ENCODE measurements around the gene TCF4. TPM values are rescaled to one million over a fixed set of nuclear protein-coding genes. Genes with fewer than 3 reads are reported as not detected.

The TCF4 gene
- total and polyA plus RNA-seq, 9 donors, result 50.9 to 167 (median 116) TPM

DNA sequence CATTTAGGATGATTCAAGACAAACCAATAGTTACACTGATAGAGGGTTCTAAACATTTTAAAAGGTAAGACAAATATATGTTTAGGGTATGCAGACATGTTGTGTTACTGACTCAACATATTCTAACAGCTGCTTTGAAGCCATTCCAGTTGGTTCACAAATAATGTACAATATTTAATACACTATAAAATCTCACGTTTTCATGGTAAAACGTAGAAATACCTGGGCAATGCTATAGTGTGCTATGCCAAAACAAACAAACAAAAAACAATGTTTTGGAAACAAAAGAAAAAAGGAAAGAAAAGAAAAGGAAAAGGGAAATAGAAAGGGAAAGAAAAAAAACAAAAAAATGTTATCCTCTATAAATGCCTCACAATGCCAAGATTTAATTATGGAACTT is 277.1 kb downstream of the TCF4 start:
- WGBS (ENCODE audit: insufficient coverage), result no CpG with 5 or more reads among the region's 2 CpGs
- H3K27me3 ChIP-seq (ENCODE audit: control insufficient read depth, insufficient read depth, low read length), result no peaks in the 10 kb centered on the region
- H3K36me3 ChIP-seq (ENCODE audit: control insufficient read depth, insufficient read depth, low read length), result peaks cover 2% of the 10 kb centered on the region
- no peak for DNase-seq
- H3K27ac ChIP-seq (ENCODE audit: low read length), result no peak overlapping the region
- peaks cover 11% of the 10 kb centered on the region for H3K4me1 ChIP-seq (ENCODE audit: control insufficient read depth, insufficient read depth, low read length)
- H3K9me3 ChIP-seq (replicated peaks; ENCODE audit: control insufficient read depth, low read depth, low read length), result no peaks in the 10 kb centered on the region
- H3K4me3 ChIP-seq (ENCODE audit: low read length), result no peak overlapping the region

DNA sequence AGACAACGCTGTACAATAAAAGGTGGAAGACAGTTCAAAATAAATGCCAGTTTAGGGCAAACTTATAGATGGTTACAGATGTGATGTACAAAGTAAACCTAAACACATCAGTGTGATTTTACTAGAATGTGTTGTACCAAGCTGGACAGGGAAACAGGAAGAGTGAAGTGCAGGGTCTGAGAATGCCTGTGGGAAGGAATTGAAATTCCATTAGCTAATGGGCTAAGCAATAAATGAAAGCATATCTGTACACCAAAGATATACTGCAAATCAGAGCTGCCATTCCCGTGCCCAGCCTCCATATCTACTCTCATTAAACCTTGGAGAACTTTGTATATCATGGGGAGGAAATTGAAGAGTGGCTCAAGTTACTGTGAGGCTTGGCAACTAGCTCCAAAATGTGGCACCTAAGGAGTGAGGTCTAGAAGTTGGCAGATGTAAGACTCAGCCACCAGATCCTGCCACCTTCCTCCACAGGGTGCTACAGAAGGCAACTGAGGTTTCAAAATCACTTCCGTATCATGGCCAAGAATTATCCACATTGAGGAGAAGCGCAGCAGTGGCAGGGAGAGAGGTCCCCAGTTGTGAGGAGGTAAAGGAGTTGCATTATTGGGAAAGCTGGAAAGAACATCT is 277.8 kb downstream of the TCF4 start:
- H3K4me1 ChIP-seq (ENCODE audit: control insufficient read depth, insufficient read depth, low read length), result peaks cover 11% of the 10 kb centered on the region

DNA sequence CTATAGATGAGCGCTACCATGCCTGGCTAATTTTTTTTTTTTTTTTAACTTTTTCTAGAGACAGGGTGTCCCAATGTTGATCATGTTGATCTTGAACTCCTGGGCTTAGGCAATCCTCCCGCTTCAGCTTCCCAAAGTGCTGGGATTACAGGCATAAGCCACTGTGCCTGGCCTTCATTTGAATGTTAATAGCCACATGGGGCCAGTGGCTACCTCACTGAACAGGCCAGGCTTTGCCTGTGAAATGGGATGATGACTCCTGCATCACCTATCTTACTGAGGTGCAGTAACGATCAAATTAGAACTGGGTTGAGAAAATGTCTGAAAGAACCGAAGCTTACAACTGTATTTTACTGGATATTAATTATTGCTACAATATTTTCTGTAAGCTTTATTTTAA is 278.7 kb downstream of the TCF4 start:
- H3K4me3 ChIP-seq (ENCODE audit: low read length), result no peak overlapping the region
- no peaks in the 10 kb centered on the region for H3K9me3 ChIP-seq (replicated peaks; ENCODE audit: control insufficient read depth, low read depth, low read length)
- peaks cover 8% of the 10 kb centered on the region for H3K4me1 ChIP-seq (ENCODE audit: control insufficient read depth, insufficient read depth, low read length)
- WGBS (ENCODE audit: insufficient coverage), result no CpG with 5 or more reads among the region's 4 CpGs
- H3K36me3 ChIP-seq (ENCODE audit: control insufficient read depth, insufficient read depth, low read length), result no peaks in the 10 kb centered on the region
- H3K27ac ChIP-seq (ENCODE audit: low read length), result no peak overlapping the region
- H3K27me3 ChIP-seq (ENCODE audit: control insufficient read depth, insufficient read depth, low read length), result no peaks in the 10 kb centered on the region
- no peak for DNase-seq

More for the DNA sequence above, 277.8 kb downstream of the TCF4 start:
- no peak for DNase-seq
- Histone ChIP-seq H3K9me3 (replicated peaks; ENCODE audit: control insufficient read depth, low read depth, low read length) (no peaks in the 10 kb centered on the region), H3K27me3 (ENCODE audit: control insufficient read depth, insufficient read depth, low read length) (no peaks in the 10 kb centered on the region), H3K36me3 (ENCODE audit: control insufficient read depth, insufficient read depth, low read length) (peaks cover 2% of the 10 kb centered on the region), H3K4me3 (ENCODE audit: low read length) (no peak overlapping the region), H3K27ac (ENCODE audit: low read length) (no peak overlapping the region)
- 100% methylated on average over 1 of the region's 4 CpGs for WGBS (ENCODE audit: insufficient coverage)

DNA sequence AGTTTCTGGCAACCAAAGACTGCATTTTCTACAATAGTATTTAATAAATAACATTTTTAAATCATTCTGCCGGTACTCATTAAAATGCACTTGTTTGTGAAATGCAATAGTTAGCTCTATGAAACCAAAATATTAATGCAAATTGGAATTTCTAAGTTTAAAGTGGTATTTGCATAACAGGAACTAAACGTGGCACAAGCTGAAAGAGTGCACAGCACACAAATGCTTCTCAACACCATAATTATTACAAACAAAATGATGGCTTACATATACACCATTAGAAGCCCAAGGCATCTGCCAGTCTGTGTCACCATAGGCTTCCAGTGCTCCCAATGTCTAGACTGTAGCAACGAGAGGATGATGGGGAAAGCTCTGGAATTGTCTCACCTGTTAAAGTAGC is 280.5 kb downstream of the TCF4 start:
- peaks cover 12% of the 10 kb centered on the region for H3K4me1 ChIP-seq (ENCODE audit: control insufficient read depth, insufficient read depth, low read length)
- H3K27ac ChIP-seq (ENCODE audit: low read length), result no peak overlapping the region
- no peak for DNase-seq
- no peak overlapping the region for H3K4me3 ChIP-seq (ENCODE audit: low read length)
- no peaks in the 10 kb centered on the region for H3K9me3 ChIP-seq (replicated peaks; ENCODE audit: control insufficient read depth, low read depth, low read length)
- H3K27me3 ChIP-seq (ENCODE audit: control insufficient read depth, insufficient read depth, low read length), result no peaks in the 10 kb centered on the region
- no peaks in the 10 kb centered on the region for H3K36me3 ChIP-seq (ENCODE audit: control insufficient read depth, insufficient read depth, low read length)
- 100% methylated on average over 1 of the region's 3 CpGs for WGBS (ENCODE audit: insufficient coverage)

DNA sequence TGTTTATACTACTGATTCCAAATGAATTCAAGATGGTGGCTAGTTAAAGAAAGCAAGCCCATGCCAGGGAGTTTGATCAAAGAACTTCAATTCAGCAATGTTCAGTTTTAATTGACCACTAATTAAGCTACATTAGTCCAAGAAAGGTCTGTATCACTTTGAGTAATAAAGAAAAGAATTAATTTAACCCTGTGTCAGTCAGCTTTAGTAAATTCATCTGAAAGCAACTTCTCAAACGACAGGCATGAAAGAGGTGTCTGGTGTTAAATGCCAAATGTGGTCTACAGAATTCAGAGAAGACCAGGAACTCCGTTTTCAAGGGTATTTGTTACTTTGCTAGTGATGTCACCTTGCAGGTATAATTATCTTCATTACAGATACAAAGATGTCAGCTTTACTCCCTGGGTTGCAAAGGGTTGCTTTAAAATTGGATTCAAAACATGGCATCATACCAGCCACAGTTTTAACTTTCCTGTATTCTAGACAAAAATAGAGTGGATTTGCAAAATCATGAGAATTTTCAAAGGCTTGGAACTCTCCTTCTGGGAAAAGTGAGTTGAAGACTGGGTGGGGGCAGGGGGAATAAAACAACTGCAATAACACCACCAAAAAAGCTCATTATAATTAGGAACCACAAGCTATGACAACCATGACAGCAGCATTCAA is 281.5 kb downstream of the TCF4 start:
- Histone ChIP-seq H3K4me3 (ENCODE audit: low read length) (no peak overlapping the region), H3K36me3 (ENCODE audit: control insufficient read depth, insufficient read depth, low read length) (no peaks in the 10 kb centered on the region), H3K27ac (ENCODE audit: low read length) (no peak overlapping the region), H3K9me3 (replicated peaks; ENCODE audit: control insufficient read depth, low read depth, low read length) (no peaks in the 10 kb centered on the region), H3K27me3 (ENCODE audit: control insufficient read depth, insufficient read depth, low read length) (no peaks in the 10 kb centered on the region), H3K4me1 (ENCODE audit: control insufficient read depth, insufficient read depth, low read length) (peaks cover 20% of the 10 kb centered on the region)
- WGBS (ENCODE audit: insufficient coverage), result no CpG with 5 or more reads among the region's 2 CpGs
- no peak for DNase-seq

DNA sequence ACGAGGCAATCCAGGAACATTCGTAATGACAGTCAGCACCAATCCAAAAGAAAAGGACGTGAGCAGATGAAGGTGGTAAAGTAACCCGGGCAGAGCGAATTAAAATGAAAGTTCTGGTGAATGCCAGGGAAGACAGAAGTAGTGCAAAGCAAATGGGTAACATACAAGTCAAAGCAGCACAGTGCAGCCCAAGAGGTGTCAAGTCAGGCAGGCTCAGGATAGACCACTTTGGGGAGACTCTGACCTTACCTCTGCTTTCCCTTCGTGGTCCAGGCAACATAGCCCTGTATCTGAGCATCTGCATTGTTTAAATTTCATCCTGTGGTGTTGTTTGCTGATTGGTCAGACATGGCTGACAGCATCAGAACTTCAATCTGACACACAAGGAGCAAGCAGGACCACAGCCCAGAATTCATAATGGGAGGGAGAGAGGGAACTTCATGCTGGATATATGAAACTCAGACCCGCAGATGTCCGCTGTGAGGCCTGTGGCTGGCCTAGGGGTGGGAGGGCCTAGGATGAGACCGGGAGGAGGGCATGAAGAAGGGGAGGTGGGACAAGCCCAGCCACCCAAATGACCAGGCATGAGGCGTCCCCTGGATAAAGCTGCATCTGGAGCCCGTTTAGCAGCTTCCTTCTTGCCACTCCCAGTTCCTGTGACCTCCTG is 285.7 kb downstream of the TCF4 start:
- no peaks in the 10 kb centered on the region for H3K36me3 ChIP-seq (ENCODE audit: control insufficient read depth, insufficient read depth, low read length)
- H3K27ac ChIP-seq (ENCODE audit: low read length), result peak overlapping the region; percentile 88
- H3K4me1 ChIP-seq (ENCODE audit: control insufficient read depth, insufficient read depth, low read length), result peaks cover 24% of the 10 kb centered on the region
- 21% methylated on average over 8 of the region's 11 CpGs for WGBS (ENCODE audit: insufficient coverage)
- DNase-seq, result peak; percentile 81
- H3K9me3 ChIP-seq (replicated peaks; ENCODE audit: control insufficient read depth, low read depth, low read length), result no peaks in the 10 kb centered on the region
- no peaks in the 10 kb centered on the region for H3K27me3 ChIP-seq (ENCODE audit: control insufficient read depth, insufficient read depth, low read length)
- peak overlapping the region; percentile 4 for H3K4me3 ChIP-seq (ENCODE audit: low read length)

DNA sequence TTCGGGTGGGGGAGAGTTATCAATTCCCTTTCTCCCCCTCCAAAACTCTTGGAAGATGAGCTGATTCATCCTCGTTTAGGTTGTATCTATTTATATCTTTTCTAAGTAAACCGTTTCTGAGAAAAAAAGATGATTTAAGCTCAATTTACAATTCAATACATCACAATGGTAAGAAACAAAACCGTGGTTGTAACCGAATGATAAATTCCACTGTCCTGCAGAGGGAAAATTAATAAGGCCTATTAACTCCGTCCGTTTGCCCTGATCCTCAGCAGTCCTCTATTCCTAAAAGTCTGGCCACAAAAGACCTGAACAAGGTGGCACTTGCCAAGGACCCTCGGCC is 286.2 kb downstream of the TCF4 start:
- H3K9me3 ChIP-seq (replicated peaks; ENCODE audit: control insufficient read depth, low read depth, low read length), result no peaks in the 10 kb centered on the region
- H3K4me1 ChIP-seq (ENCODE audit: control insufficient read depth, insufficient read depth, low read length), result peaks cover 24% of the 10 kb centered on the region
- 33% methylated on average over 1 of the region's 8 CpGs for WGBS (ENCODE audit: insufficient coverage)
- H3K36me3 ChIP-seq (ENCODE audit: control insufficient read depth, insufficient read depth, low read length), result no peaks in the 10 kb centered on the region
- peak overlapping the region; percentile 88 for H3K27ac ChIP-seq (ENCODE audit: low read length)
- H3K4me3 ChIP-seq (ENCODE audit: low read length), result peak overlapping the region; percentile 4
- H3K27me3 ChIP-seq (ENCODE audit: control insufficient read depth, insufficient read depth, low read length), result no peaks in the 10 kb centered on the region
- peak; percentile 63 for DNase-seq

DNA sequence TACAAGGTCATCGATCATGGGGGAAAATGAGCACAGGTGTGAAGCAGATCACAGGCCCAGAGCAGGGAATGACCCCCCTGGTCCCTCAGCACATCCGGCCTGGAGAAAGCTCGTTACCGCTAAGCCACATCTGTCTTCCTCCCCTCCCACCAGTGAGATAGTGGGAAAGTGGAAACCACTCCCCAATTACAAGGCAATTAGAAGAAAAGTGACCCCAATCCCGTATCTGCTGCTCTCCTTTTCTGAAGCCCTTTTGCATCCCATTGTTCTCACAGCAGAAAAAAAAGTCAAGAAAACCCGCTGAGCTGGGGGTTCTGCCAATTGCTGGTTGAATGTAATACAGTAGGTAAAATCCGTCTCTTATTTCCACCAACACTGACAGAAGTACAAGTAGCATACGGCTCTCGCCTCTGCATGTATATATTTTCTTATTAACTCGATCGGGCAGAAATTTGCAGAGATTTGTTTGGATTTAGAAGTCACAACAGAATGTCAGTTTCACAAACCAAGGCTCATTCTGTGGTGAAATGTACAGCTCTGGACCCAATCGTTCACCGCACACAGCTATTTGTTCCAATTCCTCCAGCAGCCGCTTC is 287.0 kb downstream of the TCF4 start:
- peak overlapping the region; percentile 88 for H3K27ac ChIP-seq (ENCODE audit: low read length)

DNA sequence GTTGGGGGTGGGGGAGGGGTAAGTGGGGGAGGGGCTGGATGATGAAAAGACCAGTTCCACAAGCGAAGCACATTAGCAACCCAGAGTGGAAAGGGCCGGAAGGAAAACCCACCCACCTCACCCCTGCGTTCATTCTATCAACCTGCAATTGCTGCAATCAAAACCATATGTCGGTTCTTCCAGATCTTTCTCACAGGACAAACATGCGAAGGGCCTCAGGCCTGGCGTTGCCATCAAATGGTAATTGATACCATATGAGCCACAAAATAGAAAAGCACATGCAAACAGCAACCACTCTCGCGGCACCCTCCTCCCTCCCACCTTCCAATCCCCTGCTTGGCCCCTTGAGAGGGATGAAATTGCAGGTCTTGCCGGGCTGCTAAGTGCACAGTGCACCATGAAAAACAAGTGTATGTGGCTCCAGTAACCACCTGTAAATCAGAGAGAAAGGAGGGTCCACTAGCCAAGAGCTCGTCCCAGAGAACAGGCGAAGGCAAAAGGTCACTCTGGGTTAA is 287.5 kb downstream of the TCF4 start:
- peaks cover 29% of the 10 kb centered on the region for H3K4me1 ChIP-seq (ENCODE audit: control insufficient read depth, insufficient read depth, low read length)
- no peaks in the 10 kb centered on the region for H3K27me3 ChIP-seq (ENCODE audit: control insufficient read depth, insufficient read depth, low read length)
- DNase-seq, result peak; percentile 91
- H3K9me3 ChIP-seq (replicated peaks; ENCODE audit: control insufficient read depth, low read depth, low read length), result no peaks in the 10 kb centered on the region
- 0% methylated on average over 1 of the region's 11 CpGs for WGBS (ENCODE audit: insufficient coverage)
- H3K36me3 ChIP-seq (ENCODE audit: control insufficient read depth, insufficient read depth, low read length), result no peaks in the 10 kb centered on the region
- peak overlapping the region; percentile 88 for H3K27ac ChIP-seq (ENCODE audit: low read length)
- H3K4me3 ChIP-seq (ENCODE audit: low read length), result no peak overlapping the region

More for the DNA sequence above, 287.0 kb downstream of the TCF4 start:
- Histone ChIP-seq H3K4me1 (ENCODE audit: control insufficient read depth, insufficient read depth, low read length) (peaks cover 29% of the 10 kb centered on the region), H3K4me3 (ENCODE audit: low read length) (no peak overlapping the region), H3K27me3 (ENCODE audit: control insufficient read depth, insufficient read depth, low read length) (no peaks in the 10 kb centered on the region), H3K36me3 (ENCODE audit: control insufficient read depth, insufficient read depth, low read length) (no peaks in the 10 kb centered on the region), H3K9me3 (replicated peaks; ENCODE audit: control insufficient read depth, low read depth, low read length) (no peaks in the 10 kb centered on the region)
- 0% methylated on average over 2 of the region's 14 CpGs for WGBS (ENCODE audit: insufficient coverage)
- DNase-seq, result peak; percentile 76

DNA sequence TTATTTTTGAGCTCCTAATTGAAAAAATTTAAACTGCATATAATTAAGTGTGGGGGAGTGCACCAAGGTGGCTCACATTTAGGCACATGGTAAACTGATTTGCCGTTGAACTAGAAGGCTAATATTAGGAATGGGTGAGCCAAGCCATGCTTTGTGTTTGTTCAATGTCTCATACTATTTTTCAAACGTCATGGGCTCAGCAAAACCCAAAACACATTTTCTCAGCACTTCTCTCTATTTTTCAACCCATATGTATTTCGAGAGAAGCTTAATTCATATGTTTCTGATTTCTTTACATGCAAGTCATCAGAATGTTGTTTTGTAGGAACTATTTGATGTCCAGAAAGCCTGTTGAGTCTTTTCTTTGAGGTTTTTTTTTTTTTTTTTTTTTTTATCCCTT is 291.2 kb downstream of the TCF4 start:
- no peak for DNase-seq
- H3K4me1 ChIP-seq (ENCODE audit: control insufficient read depth, insufficient read depth, low read length), result peaks cover 16% of the 10 kb centered on the region
- no peak overlapping the region for H3K4me3 ChIP-seq (ENCODE audit: low read length)
- 20% methylated on average over 1 of the region's 3 CpGs for WGBS (ENCODE audit: insufficient coverage)
- H3K27ac ChIP-seq (ENCODE audit: low read length), result no peak overlapping the region
- H3K27me3 ChIP-seq (ENCODE audit: control insufficient read depth, insufficient read depth, low read length), result no peaks in the 10 kb centered on the region
- peaks cover 12% of the 10 kb centered on the region for H3K36me3 ChIP-seq (ENCODE audit: control insufficient read depth, insufficient read depth, low read length)
- no peaks in the 10 kb centered on the region for H3K9me3 ChIP-seq (replicated peaks; ENCODE audit: control insufficient read depth, low read depth, low read length)
